Stimulated activated CD8-positive, alpha-beta memory T cell treated with anti-CD3 and anti-CD28 coated beads, Interleukin-12 subunit alpha, Interleukin-12 subunit beta, amount 100 ng/mL, for 1 hour (primary cell): Measurements from ENCODE around the gene INMT.
A peak's percentile ranks its signal among the peaks of the same experiment; 100 is the strongest.
"Not testable (repeated sequence)": the region's sequence is repeated elsewhere in the genome, so short reads cannot be mapped to it uniquely, and the experiment has no call there.

Source experiments
- DNase-seq: peaks from one replicate; pipeline ENCODE4 v3.0.0-alpha.2; 2020; ENCODE audit warnings: low read depth

The INMT gene

GRCh38 chr7:30751696-30752273, at the start of gene INMT:
Gene INMT (plus strand): TSS chr7:30752135. CDS start chr7:30752151, 16 bp downstream.
- no peak for DNase-seq

- DNase-seq: no peak
Observed at GRCh38 chr7:30702200-30702599, 49.7 kb upstream of the INMT start.

- no peak for DNase-seq
Observed at GRCh38 chr7:30703756-30704155, 48.2 kb upstream of the INMT start.

GRCh38 chr7:30705008-30705407, 46.9 kb upstream of the INMT start:
- no peak for DNase-seq

- no peak for DNase-seq
Observed at GRCh38 chr7:30705596-30705995, 46.3 kb upstream of the INMT start.

- DNase-seq: no peak
Observed at GRCh38 chr7:30706316-30706715, 45.6 kb upstream of the INMT start.

- DNase-seq: no peak
Observed at GRCh38 chr7:30706908-30707307, 45.0 kb upstream of the INMT start.

- DNase-seq: no peak
Observed at GRCh38 chr7:30707391-30708357, 44.3 kb upstream of the INMT start.

- DNase-seq: no peak
Observed at GRCh38 chr7:30708412-30708811, 43.5 kb upstream of the INMT start.

GRCh38 chr7:30708983-30709382, 43.0 kb upstream of the INMT start:
- no peak for DNase-seq

- no peak for DNase-seq
Observed at GRCh38 chr7:30709549-30709948, 42.4 kb upstream of the INMT start.

GRCh38 chr7:30710669-30711068, 41.3 kb upstream of the INMT start:
- DNase-seq: no peak

GRCh38 chr7:30713392-30713791, 38.5 kb upstream of the INMT start:
- DNase-seq: no peak

GRCh38 chr7:30714129-30714528, 37.8 kb upstream of the INMT start:
- no peak for DNase-seq

GRCh38 chr7:30717181-30717580, 34.8 kb upstream of the INMT start:
- no peak for DNase-seq

GRCh38 chr7:30719434-30719833, 32.5 kb upstream of the INMT start:
- not testable (repeated sequence) for DNase-seq

GRCh38 chr7:30721211-30721610, 30.7 kb upstream of the INMT start:
- DNase-seq: no peak

GRCh38 chr7:30722187-30722586, 29.7 kb upstream of the INMT start:
- no peak for DNase-seq

- DNase-seq: no peak
Observed at GRCh38 chr7:30722671-30723070, 29.3 kb upstream of the INMT start.

GRCh38 chr7:30723776-30724175, 28.2 kb upstream of the INMT start:
- DNase-seq: no peak

GRCh38 chr7:30726296-30727006, 25.5 kb upstream of the INMT start:
- DNase-seq: no peak

- DNase-seq: peak; percentile 33
Observed at GRCh38 chr7:30727061-30727945, 24.6 kb upstream of the INMT start.
